Sigmoid colon (tissue), 7 donors: ENCODE data around the gene MX1. TPM values are rescaled to one million over a fixed set of nuclear protein-coding genes. Genes with fewer than 3 reads are reported as not detected.

Source experiments
- DNase-seq: peaks from one replicate; pipeline ENCODE4 v3.0.0-alpha.2; 2019
- H3K27ac ChIP-seq, 4 donors: fragments of 200-600 bp; sonication (generic); one replicate each; pipeline ENCODE4 v1.5.1; 2016 to 2019; ENCODE audit warnings: mild to moderate bottlenecking in 1 of 4
- H3K27me3 ChIP-seq, 3 donors: fragments of 200-600 bp; sonication (generic); one replicate each; pipeline ENCODE4 v1.5.1; 2019; ENCODE audit warnings: mild to moderate bottlenecking in 1 of 3
- H3K36me3 ChIP-seq, 4 donors: fragments of 200-600 bp; sonication (generic); one replicate each; pipeline ENCODE4 v1.5.1; 2016 to 2019
- H3K4me1 ChIP-seq, 4 donors: fragments of 200-600 bp; sonication (generic); one replicate each; pipeline ENCODE4 v1.5.1; 2017 to 2019
- H3K4me3 ChIP-seq, 4 donors: fragments of 200-600 bp; sonication (generic); one replicate each; pipeline ENCODE4 v1.5.1; 2017 to 2019; ENCODE audit warnings: mild to moderate bottlenecking in 2 of 4, moderate library complexity in 1 of 4
- H3K9me3 ChIP-seq, 4 donors: fragments of 200-600 bp in 3 of 4; sonication (generic) in 3 of 4; one replicate each; pipeline versions ENCODE4 v1.5.1 to v1.6.1; 2013 to 2019
- EP300 ChIP-seq, 4 donors: sonication (generic); formaldehyde crosslinking; IDR thresholded peaks; one replicate each; pipeline ENCODE4 v1.6.1; 2017; ENCODE audit warnings: antibody characterized with exemption in 4 of 4
- POLR2A ChIP-seq, 2 donors: fragments of 450-650 bp; IDR thresholded peaks; one replicate each; pipeline ENCODE4 v1.6.1; 2016; ENCODE audit warnings: antibody characterized with exemption in 2 of 2, mild to moderate bottlenecking in 2 of 2, moderate library complexity in 2 of 2
- POLR2AphosphoS5 ChIP-seq, 4 donors: sonication (generic); formaldehyde crosslinking; IDR thresholded peaks; one replicate each; pipeline ENCODE4 v1.6.1; 2017; ENCODE audit warnings: antibody characterized with exemption in 4 of 4
- whole genome bisulfite sequencing, 2 donors: extraction: QIAGEN DNeasy Blood & Tissue Kit; methylation state at CpG; one replicate each; pipeline ENCODE4 v1.1.7; 2013; 5-methylcytosine and 5-hydroxymethylcytosine counted together
- intact Hi-C: fragments of 100-400 bp; cut with DNase I; formaldehyde crosslinking; loops from one replicate; pipeline ENCODE4 v1.15.1; 2023
- polyA plus RNA-seq, 3 donors: library from polyadenylated mRNA; stranded (reverse); fragments of 200-250 nt; gene quantifications; one replicate each; pipeline ENCODE4 v1.2.3, GENCODE V29; 2013
- total RNA-seq, 4 donors: library from RNA; depleted of rRNA; stranded (reverse); fragments of >200 nt; gene quantifications; one replicate each; pipeline ENCODE4 v1.1.0, GENCODE V29; 2016
- TF ChIP-seq, protein P1 (sequence below), 4 experiments: fragments of 450-650 bp in 3 of 4; fragments of 200-600 bp in 1 of 4; IDR thresholded peaks; one replicate each; pipeline ENCODE4 v1.5.1; 2016 to 2019; ENCODE audit warnings: antibody characterized with exemption in 4 of 4, mild to moderate bottlenecking in 3 of 4, moderate library complexity in 2 of 4
- donor health status: healthy with polysubstance abuse.
- donor health status: Bipolar disorder and iron deficiency.
- donor health status: healthy.

The MX1 gene
- total and polyA plus RNA-seq, 7 donors: 8.6 to 76.7 (median 27.8) TPM

DNA sequence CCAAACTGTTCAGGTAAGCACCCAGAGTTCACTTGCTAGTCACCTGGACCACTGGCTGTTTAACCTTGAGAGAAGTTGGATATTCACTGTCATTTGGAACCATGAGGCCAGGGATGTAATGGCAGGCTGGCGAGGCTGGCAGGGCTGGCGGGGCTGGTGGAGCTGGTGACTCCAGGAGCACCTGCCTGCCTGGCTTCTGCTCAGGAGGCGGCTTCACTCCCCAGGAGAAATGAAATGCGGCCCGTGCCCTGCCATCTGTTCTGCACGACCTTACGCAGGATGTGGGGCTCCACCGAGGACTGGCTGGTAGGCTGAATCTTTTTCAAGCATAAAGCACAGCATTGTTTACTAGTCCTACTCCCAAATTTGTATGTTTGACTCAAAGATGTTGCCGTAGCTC is 22.7 kb upstream of the MX1 start:
- TF ChIP-seq POLR2A (IDR thresholded peaks at IDR 0.05): no peak
- TF ChIP-seq, protein P1, sequence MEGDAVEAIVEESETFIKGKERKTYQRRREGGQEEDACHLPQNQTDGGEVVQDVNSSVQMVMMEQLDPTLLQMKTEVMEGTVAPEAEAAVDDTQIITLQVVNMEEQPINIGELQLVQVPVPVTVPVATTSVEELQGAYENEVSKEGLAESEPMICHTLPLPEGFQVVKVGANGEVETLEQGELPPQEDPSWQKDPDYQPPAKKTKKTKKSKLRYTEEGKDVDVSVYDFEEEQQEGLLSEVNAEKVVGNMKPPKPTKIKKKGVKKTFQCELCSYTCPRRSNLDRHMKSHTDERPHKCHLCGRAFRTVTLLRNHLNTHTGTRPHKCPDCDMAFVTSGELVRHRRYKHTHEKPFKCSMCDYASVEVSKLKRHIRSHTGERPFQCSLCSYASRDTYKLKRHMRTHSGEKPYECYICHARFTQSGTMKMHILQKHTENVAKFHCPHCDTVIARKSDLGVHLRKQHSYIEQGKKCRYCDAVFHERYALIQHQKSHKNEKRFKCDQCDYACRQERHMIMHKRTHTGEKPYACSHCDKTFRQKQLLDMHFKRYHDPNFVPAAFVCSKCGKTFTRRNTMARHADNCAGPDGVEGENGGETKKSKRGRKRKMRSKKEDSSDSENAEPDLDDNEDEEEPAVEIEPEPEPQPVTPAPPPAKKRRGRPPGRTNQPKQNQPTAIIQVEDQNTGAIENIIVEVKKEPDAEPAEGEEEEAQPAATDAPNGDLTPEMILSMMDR (IDR thresholded peaks at IDR 0.05): no peak
- TF ChIP-seq POLR2AphosphoS5 (IDR thresholded peaks at IDR 0.05): no peak
- no peak for TF ChIP-seq EP300 (IDR thresholded peaks at IDR 0.05)
- Histone ChIP-seq H3K4me3 (no peak overlapping the region), H3K27ac (no peak overlapping the region), H3K9me3 (no peaks in the 10 kb centered on the region), H3K27me3 (no peaks in the 10 kb centered on the region), H3K4me1 (no peaks in the 10 kb centered on the region), H3K36me3 (peaks cover 0 to 14% (median 0%) of the 10 kb centered on the region in 4 donors)
- 95 to 96% methylated on average over 9 of the region's 9 CpGs for WGBS, 2 donors
- intact Hi-C loops: no loop called here
- no peak for DNase-seq

DNA sequence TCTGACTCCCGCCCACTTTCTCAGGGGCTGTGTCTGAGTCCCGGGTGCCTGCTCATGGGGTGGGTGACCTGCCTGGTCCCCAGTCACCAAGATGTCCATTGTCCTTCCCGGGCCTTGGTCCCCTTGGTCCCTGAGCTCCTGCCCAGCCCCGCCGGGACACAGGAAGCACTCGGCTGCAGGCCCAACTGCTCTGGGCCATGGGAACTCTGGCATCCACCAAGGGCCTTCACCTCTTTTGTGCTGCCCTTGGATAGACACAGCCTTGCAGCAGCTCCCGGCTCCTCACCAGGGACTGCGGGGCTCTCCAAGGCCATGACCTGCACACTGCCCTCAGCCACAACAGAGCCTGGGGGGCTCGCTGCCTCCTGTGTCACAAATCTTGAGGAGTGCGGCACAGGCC is 22.1 kb upstream of the MX1 start:
- no peaks in the 10 kb centered on the region for H3K9me3 ChIP-seq
- TF ChIP-seq POLR2AphosphoS5 (IDR thresholded peaks at IDR 0.05) (no peak), POLR2A (IDR thresholded peaks at IDR 0.05) (no peak), EP300 (IDR thresholded peaks at IDR 0.05) (no peak)
- TF ChIP-seq, protein P1 (IDR thresholded peaks at IDR 0.05): no peak
- H3K36me3 ChIP-seq: peaks cover 0 to 17% (median 0%) of the 10 kb centered on the region in 4 donors
- 95 to 96% methylated on average over 10 of the region's 10 CpGs for WGBS, 2 donors
- no peak overlapping the region for H3K27ac ChIP-seq
- DNase-seq: no peak
- intact Hi-C loops: no loop called here
- H3K27me3 ChIP-seq: no peaks in the 10 kb centered on the region
- no peaks in the 10 kb centered on the region for H3K4me1 ChIP-seq
- no peak overlapping the region for H3K4me3 ChIP-seq

DNA sequence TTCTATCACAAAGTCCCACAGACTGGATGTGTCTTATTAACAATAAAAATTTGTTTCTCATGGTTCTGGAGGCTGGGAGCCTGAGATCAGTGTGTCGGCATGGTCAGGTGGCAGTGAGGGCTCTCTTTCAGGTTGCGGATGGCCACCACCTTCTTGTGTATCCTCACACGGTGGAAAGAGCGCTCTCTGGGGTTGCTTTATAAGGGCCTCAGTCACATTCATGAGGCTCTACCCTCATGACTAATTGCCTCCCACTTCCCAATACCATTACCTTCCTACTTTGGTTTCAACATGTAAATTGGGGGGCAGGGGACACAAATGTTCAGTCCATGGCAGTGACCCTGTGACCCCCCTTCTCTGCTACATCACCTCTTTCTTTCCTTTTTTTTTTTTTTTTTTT is 20.7 kb upstream of the MX1 start:
- H3K27ac ChIP-seq: no peak overlapping the region
- H3K4me3 ChIP-seq: no peak overlapping the region
- no peaks in the 10 kb centered on the region for H3K4me1 ChIP-seq
- H3K36me3 ChIP-seq: peaks cover 0 to 17% (median 0%) of the 10 kb centered on the region in 4 donors
- TF ChIP-seq EP300 (IDR thresholded peaks at IDR 0.05) (no peak), POLR2AphosphoS5 (IDR thresholded peaks at IDR 0.05) (no peak), POLR2A (IDR thresholded peaks at IDR 0.05) (no peak)
- TF ChIP-seq, protein P1 (IDR thresholded peaks at IDR 0.05): no peak
- no peaks in the 10 kb centered on the region for H3K27me3 ChIP-seq
- DNase-seq: no peak
- 97 to 98% methylated on average over 4 of the region's 4 CpGs for WGBS, 2 donors
- no peaks in the 10 kb centered on the region for H3K9me3 ChIP-seq
- intact Hi-C loops: no loop called here

- Histone ChIP-seq H3K4me1 (no peaks in the 10 kb centered on the region), H3K4me3 (no peak overlapping the region), H3K27ac (no peak overlapping the region), H3K9me3 (no peaks in the 10 kb centered on the region), H3K27me3 (no peaks in the 10 kb centered on the region), H3K36me3 (peaks cover 0 to 17% (median 0%) of the 10 kb centered on the region in 4 donors)
- TF ChIP-seq POLR2A (IDR thresholded peaks at IDR 0.05) (no peak), EP300 (IDR thresholded peaks at IDR 0.05) (no peak), POLR2AphosphoS5 (IDR thresholded peaks at IDR 0.05) (no peak)
- TF ChIP-seq, protein P1 (IDR thresholded peaks at IDR 0.05): no peak
- DNase-seq: no peak
- intact Hi-C loops: no loop called here
- WGBS, 2 donors: 78 to 90% methylated on average over 6 of the region's 6 CpGs
These were observed 19.7 kb upstream of the MX1 start for GRCh38 chr21:41406340-41406739.
